Measurements from ENCODE around the gene DGCR6.
"Not testable (repeated sequence)": the region's sequence is repeated elsewhere in the genome, so short reads cannot be mapped to it uniquely, and the experiment has no call there.

The DGCR6 gene

GRCh38 chr22:18905540-18906409 lies at the start of gene DGCR6:
TSS of gene DGCR6 (plus strand) at chr22:18906320. CDS start at chr22:18906375, 55 bp downstream.
- in situ Hi-C loops (cut with MboI; ENCODE audit: low sequenced_read_pairs, unreplicated experiment), result no loop called here
- TF ChIP-seq, protein P1, sequence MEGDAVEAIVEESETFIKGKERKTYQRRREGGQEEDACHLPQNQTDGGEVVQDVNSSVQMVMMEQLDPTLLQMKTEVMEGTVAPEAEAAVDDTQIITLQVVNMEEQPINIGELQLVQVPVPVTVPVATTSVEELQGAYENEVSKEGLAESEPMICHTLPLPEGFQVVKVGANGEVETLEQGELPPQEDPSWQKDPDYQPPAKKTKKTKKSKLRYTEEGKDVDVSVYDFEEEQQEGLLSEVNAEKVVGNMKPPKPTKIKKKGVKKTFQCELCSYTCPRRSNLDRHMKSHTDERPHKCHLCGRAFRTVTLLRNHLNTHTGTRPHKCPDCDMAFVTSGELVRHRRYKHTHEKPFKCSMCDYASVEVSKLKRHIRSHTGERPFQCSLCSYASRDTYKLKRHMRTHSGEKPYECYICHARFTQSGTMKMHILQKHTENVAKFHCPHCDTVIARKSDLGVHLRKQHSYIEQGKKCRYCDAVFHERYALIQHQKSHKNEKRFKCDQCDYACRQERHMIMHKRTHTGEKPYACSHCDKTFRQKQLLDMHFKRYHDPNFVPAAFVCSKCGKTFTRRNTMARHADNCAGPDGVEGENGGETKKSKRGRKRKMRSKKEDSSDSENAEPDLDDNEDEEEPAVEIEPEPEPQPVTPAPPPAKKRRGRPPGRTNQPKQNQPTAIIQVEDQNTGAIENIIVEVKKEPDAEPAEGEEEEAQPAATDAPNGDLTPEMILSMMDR (IDR thresholded peaks at IDR 0.05; ENCODE audit: borderline replicate concordance, control extremely low read depth, extremely low read depth, insufficient read depth, missing control alignments), result no peak
- no peak for DNase-seq (ENCODE audit: low spot score)

- in situ Hi-C loops (cut with MboI; ENCODE audit: low sequenced_read_pairs, unreplicated experiment); DNase-seq (ENCODE audit: low spot score): not testable (repeated sequence)
These were observed 46.8 kb upstream of the DGCR6 start for GRCh38 chr22:18859314-18859713.

- DNase-seq (ENCODE audit: low spot score); in situ Hi-C loops (cut with MboI; ENCODE audit: low sequenced_read_pairs, unreplicated experiment): not testable (repeated sequence)
These were observed 24.9 kb upstream of the DGCR6 start for GRCh38 chr22:18881260-18881659.

DNA sequence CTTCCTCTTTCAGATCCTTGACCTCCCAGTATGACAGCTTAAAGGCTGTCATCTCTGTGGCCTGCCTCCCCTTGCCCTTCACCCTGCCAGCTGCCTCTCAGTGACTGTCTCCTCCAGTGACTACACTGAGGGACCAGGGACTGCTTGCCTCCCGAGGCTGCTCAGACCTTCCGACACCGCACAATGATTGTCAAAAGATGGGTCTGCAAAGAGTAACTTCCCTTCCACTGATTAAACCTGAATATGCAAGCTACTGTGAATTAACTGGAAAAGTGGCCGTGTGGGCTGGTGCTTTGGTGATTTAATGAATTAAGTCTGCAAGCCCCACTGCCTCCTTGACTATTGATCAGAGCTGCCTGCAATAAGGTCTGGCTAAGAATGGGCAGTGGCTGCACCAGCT lies 21.7 kb upstream of the DGCR6 start:
- in situ Hi-C loops (cut with MboI; ENCODE audit: low sequenced_read_pairs, unreplicated experiment); DNase-seq (ENCODE audit: low spot score): not testable (repeated sequence)

GRCh38 chr22:18888115-18888514 lies 18.0 kb upstream of the DGCR6 start:
- TF ChIP-seq, protein P1 (IDR thresholded peaks at IDR 0.05; ENCODE audit: borderline replicate concordance, control extremely low read depth, extremely low read depth, insufficient read depth, missing control alignments), result no peak
- DNase-seq (ENCODE audit: low spot score), result no peak
- in situ Hi-C loops (cut with MboI; ENCODE audit: low sequenced_read_pairs, unreplicated experiment), result no loop called here

DNA sequence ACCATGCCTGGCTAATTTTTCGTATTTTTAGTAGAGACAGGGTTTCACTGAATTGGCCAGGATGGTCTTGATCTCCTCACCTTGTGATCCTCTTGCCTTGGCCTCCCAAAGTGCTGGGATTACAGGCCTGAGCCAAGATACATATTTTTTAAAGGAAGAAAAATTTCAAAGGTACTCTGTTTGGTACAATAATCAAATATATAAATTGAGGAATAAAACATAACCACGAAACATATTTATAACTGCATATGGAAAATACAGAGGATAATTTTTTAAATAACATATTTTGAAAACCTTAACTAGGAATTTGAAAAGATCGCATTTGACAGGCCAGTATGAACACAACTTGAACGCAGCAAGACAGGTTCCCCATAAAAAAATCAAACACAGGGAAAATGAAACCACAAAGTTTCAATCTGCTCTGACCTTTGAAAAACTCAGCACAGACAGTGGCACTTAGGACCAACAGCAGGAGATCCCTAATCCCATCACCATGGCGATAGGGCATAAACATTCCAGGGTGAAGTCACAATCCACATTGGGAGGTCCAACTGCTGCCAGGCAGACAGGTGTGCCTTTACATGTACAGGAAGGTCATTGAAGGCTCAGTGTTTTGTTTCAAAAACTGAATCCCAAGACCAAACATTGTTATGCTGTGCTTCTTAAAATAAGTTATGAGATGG lies 15.5 kb upstream of the DGCR6 start:
- DNase-seq (ENCODE audit: low spot score); in situ Hi-C loops (cut with MboI; ENCODE audit: low sequenced_read_pairs, unreplicated experiment): not testable (repeated sequence)

GRCh38 chr22:18893775-18894174 lies 12.3 kb upstream of the DGCR6 start:
- DNase-seq (ENCODE audit: low spot score); in situ Hi-C loops (cut with MboI; ENCODE audit: low sequenced_read_pairs, unreplicated experiment): not testable (repeated sequence)

DNA sequence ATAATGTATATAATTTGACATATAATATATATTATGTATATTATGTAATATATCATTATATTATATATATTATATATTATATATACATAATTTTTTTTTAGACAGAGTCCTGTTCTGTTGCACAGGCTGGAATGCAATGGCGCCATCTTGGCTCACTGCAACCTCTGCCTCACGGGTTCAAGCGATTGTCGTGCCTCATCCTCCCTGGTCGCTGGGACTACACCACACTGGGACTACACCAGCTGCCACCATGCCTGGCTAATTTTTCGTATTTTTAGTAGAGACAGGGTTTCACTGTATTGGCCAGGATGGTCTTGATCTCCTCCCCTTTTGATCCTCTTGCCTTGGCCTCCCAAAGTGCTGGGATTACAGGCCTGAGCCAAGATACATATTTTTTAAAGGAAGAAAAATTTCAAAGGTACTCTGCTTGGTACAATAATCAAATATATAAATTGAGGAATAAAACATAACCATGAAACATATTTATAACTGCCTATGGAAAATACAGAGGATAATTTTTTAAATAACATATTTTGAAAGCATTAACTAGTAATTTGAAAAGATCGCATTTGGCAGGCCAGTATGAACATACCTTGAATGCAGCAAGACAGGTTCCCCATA lies 10.0 kb upstream of the DGCR6 start:
- in situ Hi-C loops (cut with MboI; ENCODE audit: low sequenced_read_pairs, unreplicated experiment); DNase-seq (ENCODE audit: low spot score): not testable (repeated sequence)

- DNase-seq (ENCODE audit: low spot score); in situ Hi-C loops (cut with MboI; ENCODE audit: low sequenced_read_pairs, unreplicated experiment): not testable (repeated sequence)
These were observed 258 bp downstream of the DGCR6 start for GRCh38 chr22:18906410-18906745.

- no peak for DNase-seq (ENCODE audit: low spot score)
- in situ Hi-C loops (cut with MboI; ENCODE audit: low sequenced_read_pairs, unreplicated experiment), result no loop called here
- TF ChIP-seq, protein P1 (IDR thresholded peaks at IDR 0.05; ENCODE audit: borderline replicate concordance, control extremely low read depth, extremely low read depth, insufficient read depth, missing control alignments), result no peak
These were observed 776 bp downstream of the DGCR6 start for GRCh38 chr22:18906896-18907295.
